Panc1 (cell line): Measurements from ENCODE around the gene SELL.

Experiments
- POLR2AphosphoS5 ChIP-seq: IDR thresholded peaks from 2 replicates; pipeline ENCODE4 v1.6.1; 2012; ENCODE audit warnings: mild to moderate bottlenecking, low read depth, low read length, moderate library complexity
- SIN3A ChIP-seq: IDR thresholded peaks from 2 replicates; pipeline ENCODE4 v1.6.1; 2012; ENCODE audit warnings: low read depth, mild to moderate bottlenecking, low read length, moderate library complexity, borderline replicate concordance; ENCODE audit not compliant: insufficient read depth
- TF ChIP-seq, protein P1 (sequence below): fragments of 450-650 bp; IDR thresholded peaks from 2 replicates; pipeline ENCODE4 v1.5.1; 2017; ENCODE audit warnings: mild to moderate bottlenecking
- TF ChIP-seq, protein P2 (sequence below), 2 experiments: IDR thresholded peaks; 2 replicates each; pipeline ENCODE4 v1.6.1; 2011 to 2012; ENCODE audit warnings: low read depth in 2 of 2, control low read depth in 1 of 2, low read length in 1 of 2, mild to moderate bottlenecking in 1 of 2, moderate library complexity in 1 of 2; ENCODE audit not compliant: insufficient read depth in 1 of 2

GRCh38 chr1:169651035-169651434, 60.4 kb downstream of the SELL start:
- TF ChIP-seq, protein P1, sequence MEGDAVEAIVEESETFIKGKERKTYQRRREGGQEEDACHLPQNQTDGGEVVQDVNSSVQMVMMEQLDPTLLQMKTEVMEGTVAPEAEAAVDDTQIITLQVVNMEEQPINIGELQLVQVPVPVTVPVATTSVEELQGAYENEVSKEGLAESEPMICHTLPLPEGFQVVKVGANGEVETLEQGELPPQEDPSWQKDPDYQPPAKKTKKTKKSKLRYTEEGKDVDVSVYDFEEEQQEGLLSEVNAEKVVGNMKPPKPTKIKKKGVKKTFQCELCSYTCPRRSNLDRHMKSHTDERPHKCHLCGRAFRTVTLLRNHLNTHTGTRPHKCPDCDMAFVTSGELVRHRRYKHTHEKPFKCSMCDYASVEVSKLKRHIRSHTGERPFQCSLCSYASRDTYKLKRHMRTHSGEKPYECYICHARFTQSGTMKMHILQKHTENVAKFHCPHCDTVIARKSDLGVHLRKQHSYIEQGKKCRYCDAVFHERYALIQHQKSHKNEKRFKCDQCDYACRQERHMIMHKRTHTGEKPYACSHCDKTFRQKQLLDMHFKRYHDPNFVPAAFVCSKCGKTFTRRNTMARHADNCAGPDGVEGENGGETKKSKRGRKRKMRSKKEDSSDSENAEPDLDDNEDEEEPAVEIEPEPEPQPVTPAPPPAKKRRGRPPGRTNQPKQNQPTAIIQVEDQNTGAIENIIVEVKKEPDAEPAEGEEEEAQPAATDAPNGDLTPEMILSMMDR: no peak
- TF ChIP-seq POLR2AphosphoS5: no peak
- TF ChIP-seq, protein P2, sequence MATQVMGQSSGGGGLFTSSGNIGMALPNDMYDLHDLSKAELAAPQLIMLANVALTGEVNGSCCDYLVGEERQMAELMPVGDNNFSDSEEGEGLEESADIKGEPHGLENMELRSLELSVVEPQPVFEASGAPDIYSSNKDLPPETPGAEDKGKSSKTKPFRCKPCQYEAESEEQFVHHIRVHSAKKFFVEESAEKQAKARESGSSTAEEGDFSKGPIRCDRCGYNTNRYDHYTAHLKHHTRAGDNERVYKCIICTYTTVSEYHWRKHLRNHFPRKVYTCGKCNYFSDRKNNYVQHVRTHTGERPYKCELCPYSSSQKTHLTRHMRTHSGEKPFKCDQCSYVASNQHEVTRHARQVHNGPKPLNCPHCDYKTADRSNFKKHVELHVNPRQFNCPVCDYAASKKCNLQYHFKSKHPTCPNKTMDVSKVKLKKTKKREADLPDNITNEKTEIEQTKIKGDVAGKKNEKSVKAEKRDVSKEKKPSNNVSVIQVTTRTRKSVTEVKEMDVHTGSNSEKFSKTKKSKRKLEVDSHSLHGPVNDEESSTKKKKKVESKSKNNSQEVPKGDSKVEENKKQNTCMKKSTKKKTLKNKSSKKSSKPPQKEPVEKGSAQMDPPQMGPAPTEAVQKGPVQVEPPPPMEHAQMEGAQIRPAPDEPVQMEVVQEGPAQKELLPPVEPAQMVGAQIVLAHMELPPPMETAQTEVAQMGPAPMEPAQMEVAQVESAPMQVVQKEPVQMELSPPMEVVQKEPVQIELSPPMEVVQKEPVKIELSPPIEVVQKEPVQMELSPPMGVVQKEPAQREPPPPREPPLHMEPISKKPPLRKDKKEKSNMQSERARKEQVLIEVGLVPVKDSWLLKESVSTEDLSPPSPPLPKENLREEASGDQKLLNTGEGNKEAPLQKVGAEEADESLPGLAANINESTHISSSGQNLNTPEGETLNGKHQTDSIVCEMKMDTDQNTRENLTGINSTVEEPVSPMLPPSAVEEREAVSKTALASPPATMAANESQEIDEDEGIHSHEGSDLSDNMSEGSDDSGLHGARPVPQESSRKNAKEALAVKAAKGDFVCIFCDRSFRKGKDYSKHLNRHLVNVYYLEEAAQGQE (IDR thresholded peaks at IDR 0.05; ENCODE audit: insufficient read depth in 1 of 2, low read depth in 2 of 2, low read length in 1 of 2): no peak
- TF ChIP-seq SIN3A: no peak
